NCI-H2029 (cell line): Measurements from ENCODE around the gene HPS1.

Experiments
- DNase-seq: peaks from one replicate; lab custom pipeline; 2025; lab: John Stamatoyannopoulos, UW

Gene HPS1

DNA sequence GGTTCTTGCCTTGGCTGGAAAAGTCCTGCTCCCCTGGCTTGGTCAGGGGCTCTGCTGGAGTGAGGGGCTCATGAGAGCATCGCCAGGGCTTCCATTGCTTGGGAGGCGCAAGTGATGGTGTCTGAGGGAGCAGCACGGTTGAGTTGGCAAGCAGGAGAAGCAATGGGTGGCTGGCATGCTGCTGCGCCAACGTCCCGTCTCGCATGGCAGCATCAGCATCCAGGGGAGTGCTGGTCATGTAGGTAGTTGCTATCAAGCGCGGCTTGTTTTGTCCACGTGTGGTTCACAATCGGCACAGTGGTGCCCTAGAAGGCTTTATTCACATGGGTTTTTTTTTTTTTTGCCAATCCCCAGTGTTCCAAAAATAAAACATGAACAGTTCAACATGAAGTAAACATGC is 35.6 kb downstream of the HPS1 start:
- DNase-seq = no peak

DNA sequence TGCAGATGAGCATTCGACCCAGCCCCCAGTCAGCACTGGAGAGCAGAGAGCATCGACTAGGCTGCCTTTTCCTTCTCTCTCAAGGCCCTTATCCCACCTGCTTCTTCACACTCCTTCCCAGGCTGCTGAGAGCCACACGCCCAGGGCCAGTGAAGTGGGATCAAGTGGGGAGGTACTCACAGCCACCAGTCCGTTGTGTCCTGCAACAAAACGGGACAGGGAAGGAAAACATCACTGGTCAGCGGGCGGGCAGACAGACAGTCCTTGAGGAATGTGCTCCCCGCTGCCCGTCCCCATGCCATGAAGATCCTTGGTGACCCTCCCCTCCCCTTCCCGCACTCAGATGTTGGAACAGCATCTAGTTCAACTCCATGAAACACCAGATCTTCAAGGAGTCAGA is 36.0 kb downstream of the HPS1 start:
- no peak for DNase-seq

DNA sequence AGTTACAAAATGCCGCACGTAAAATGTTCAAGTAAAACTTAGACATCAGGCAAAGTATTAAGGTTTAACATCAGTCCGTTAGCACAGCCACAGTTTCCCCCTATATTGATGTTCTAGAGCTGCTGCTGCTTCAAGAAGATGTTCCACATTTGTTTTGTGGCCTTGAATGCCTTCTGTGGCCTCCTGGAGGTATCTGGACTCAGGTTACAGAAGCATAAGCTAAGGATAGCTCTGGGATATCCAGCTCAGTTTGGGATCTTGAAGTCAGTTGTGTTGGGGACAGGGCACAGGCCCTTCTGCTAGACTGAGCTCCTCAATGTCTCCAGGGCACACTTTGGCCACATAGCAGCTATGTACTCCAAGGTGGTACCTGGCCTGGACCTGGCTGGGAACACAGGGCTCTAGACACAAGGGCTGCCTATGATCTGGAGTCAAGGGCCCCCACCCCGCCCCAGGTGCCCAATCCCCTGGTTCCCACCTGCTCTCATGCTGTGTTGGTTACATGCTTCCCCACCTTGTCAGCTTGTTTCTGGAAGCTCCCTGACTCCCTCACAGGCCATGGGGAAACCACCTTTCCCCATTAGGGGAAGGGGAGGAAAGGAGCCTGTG is 36.5 kb downstream of the HPS1 start:
- no peak for DNase-seq

GRCh38 chr10:98408799-98409198 is 37.9 kb downstream of the HPS1 start:
- no peak for DNase-seq

DNA sequence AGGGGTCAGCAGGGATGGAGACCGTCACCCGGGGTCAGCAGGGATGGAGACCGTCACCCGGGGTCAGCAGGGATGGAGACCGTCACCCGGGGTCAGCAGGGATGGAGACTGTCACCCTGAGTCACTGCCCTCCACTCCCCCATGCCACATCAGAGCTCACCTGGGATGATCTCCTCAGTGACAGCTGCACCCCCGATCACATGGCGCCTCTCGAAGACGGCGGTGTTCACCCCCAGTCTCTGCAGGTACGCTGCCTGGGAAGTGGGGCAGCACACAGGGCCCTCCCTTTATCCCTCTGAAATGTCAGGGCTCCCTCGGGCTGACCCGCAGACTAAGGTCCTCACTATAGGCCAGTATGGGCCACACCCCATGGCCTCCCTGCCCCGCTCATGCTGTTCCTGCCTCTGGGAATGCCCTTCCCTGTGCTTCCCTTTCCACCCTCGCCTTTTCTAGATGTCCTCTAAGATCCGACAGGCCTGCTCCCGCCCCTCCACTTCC is 38.9 kb downstream of the HPS1 start:
- no peak for DNase-seq

DNA sequence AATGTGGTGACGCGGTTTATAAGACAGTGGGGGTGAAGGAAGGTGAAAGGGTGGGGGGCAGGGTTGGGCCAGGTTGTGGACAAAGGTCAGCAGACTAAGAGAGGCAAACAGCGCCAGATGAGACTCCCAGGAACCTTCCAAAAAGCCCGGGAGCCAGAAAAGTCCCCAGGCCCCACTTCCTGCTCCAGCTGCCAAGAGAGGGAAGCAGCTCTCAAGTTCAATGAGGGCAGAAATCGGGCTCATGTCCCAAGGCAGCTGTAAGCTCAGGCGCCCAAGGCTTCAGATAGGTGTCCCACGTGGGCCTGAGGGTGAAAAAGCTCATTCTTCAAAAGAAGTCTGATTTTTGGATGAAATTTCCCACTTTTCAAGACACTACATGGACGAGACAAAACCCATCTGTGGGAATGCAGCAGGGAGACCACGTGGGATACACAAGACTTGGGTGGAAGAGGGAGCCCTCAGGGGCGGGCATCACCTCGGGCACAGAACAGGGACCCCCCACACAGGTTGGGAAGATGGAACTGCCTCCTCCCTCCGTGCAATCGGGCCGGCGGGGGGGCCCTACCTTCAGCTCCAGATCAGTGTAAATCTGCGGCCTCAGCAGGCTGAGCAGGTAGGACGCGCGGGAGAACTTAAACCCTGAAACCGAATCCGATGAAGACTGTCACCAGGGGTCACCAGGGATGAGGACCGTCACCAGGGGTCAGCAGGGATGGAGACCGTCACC is 39.6 kb downstream of the HPS1 start:
- DNase-seq = no peak

DNA sequence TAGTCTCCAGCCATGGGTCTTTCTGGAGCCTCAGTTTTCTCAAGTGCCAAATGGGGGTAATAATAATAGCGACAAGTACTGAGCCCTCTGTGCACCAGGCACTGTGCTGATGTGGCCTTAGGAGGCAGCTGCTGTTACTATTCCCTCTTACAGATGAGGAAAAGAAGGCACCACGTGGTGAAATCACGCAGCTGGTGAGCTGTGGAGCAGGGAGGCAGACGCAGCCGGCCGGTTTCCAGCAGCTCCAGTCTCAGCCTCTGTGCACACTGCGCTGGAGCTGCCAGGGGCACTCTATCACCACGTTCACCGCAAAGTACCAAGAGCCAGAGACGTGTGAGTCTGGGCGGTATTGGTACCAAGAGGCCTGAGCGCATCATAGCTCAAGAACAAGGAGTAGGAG is 41.3 kb downstream of the HPS1 start:
- no peak for DNase-seq

DNA sequence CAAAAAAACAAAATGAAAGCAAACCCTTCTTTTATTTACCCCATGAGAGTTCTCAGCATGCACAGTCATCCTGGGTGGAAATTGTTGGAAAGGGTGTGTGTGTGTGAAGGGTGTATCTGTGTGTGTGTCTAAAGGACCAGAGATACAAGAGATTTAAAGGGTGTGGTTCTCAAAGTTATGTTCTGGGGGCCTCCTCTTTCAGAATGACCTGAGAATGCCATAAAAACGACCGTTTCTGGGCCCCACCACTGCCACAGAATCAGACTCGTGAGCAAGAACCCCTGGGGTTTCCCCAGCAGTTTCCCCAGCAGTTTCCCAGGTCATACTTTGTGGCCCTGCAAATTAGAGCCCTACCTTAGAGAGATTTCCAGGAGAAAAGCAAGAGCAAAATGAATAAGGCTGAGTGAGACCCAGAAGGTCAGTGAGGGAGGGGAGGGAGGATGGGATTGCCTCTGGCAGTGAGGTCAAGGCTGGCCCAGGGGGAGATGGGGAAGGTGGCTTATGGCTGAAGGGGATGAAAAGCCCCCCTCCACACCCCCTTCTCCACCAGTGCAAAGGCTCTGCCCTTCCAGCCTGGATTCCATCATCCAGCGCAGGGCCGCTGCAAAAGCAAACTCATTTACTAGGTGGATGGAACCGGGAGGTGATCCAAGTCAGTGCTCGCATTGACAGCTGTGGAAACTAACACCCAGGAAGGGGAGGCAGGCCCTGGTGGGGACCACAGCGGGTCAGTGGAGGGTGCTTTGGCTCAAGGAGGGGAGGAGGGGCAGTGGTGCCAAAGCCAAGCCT is 42.0 kb downstream of the HPS1 start:
- DNase-seq = no peak

GRCh38 chr10:98403812-98404504 is 42.8 kb downstream of the HPS1 start:
- no peak for DNase-seq

GRCh38 chr10:98402931-98403718 is 43.6 kb downstream of the HPS1 start:
- DNase-seq = no peak

GRCh38 chr10:98402478-98402877 is 44.3 kb downstream of the HPS1 start:
- no peak for DNase-seq

DNA sequence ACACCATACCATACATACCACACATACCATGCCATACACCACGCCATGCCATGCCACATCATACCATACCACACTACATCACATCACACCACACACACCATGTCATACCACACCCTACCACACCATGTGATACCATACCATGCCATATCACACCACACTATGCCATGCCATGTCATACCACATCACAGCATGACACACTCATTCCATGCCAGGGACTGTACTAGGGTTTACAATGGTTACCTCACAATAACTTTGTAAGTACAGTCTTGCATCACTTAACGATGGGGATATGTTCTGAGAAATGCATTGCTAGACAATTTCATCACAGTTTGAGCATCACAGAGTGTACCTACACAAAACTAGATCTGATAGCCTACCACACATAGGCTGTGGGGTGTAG is 46.3 kb downstream of the HPS1 start:
- DNase-seq = no peak

DNA sequence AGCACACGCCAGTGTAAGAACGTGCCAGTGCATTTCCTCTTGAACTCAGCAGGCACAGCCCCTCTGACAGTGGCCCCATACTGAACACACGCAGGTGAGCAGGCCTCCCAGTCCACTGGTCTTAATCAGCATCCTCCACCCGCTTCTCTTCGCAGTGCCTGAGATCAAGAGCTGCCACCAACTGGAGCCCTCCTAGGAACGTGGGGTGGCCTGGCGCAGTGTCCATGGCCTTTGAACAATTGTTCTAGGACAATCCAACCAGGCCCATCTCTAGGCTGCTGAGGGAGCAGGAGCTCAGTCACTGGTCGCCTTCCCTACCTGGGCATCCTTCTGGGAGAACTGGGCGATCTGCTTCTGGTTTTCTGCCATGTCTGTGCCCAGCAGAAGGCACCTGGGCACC is 47.0 kb downstream of the HPS1 start:
- DNase-seq = no peak

- DNase-seq = no peak
Observed at GRCh38 chr10:98397089-98397600, 49.6 kb downstream of the HPS1 start.

DNA sequence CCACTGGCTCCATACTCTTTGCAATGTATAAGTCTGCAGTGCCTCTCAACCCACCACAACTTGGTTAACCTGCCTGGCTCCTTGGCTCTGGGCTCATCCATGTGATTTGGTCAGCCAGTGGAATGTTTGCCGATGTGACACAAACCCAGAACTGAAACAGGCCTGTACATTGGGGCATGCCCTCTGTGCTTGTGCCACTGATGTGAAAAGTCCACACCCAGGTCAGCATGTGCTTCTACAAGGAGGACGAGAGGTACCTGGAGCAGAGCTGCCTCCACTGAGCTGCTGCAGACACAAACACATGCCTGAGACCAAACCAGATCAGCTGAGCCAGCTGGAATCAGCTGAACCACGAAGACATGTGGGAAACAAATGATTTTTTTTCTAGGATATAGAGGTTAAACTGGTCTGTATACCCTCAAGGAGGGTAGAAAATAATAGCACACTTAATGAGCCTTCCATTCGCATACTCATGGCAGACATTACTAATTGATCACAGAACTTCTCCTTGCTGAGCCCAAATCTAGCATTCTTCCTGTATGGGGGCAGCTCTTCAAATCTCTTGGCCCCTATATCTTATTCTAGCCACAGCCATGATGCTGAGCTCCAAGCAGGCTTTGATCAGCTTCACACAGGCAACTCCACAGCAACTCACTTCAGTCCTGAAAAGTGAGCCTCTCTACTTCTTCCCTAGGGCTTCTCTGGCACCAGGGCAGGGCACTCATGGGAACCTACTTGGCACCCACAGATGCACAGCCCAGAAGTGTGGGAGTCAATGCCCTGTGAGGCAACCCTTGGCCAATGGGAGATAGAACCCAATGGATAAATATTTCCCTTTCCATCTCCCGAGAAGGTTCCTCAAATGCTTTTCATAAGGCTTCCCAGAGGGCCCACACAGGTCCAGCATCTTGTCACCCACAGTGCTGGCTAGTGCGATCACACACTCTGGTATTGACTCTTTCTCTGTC is 50.4 kb downstream of the HPS1 start:
- no peak for DNase-seq

GRCh38 chr10:98394851-98395440 is 51.8 kb downstream of the HPS1 start:
- no peak for DNase-seq

- DNase-seq = no peak
Observed at GRCh38 chr10:98391578-98391991, 55.1 kb downstream of the HPS1 start.

DNA sequence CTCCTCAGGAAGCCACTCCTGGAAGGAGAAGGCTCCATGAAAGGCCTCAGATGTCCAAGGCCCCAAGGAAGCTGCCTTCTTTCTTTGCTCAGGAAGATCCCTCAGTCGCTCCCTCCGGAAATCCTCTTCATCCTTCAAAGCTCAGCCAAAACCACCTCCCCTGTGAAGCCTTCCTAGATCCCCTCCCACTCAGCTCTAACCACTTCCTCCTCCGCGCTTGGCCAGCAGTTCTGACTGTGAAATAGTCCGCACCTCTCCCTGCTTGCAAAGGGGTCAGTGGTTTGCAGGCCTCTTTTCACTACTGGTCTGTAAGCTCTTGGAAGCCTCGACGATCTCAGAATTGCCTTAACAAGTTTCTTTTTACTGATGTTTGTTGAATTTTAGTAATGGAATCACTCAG is 55.7 kb downstream of the HPS1 start:
- no peak for DNase-seq

- DNase-seq = no peak
Observed at GRCh38 chr10:98390406-98390805, 56.3 kb downstream of the HPS1 start.

DNA sequence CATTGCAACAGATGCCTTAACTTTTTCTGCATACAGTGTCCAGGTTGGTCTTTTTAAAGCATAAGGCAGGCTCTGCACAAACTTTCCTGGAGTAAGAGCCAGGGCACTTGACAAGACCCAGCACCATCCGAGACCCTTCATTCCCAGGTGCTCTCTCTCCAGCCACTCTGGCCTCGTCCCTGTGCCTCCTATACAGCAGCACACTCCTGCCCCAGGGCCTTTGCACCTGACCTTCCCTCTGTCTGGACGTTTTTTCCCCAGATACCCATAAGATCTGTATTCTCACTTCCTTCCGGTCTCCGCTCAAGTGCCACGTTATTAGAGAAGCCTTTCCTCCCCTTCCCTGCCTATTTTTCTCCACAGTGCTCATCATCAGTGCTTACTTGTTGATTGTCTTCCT is 57.3 kb downstream of the HPS1 start:
- no peak for DNase-seq
